Cardiac muscle cell (in vitro differentiated cells and primary cell): Measurements from ENCODE around the gene CHST8. TPM values are rescaled to one million over a fixed set of nuclear protein-coding genes. Genes with fewer than 3 reads are reported as not detected.

Experiments
- DNase-seq, 2 donors: peaks; one replicate each; pipeline versions ENCODE4 v3.0.0 to v3.0.0-alpha.2; 2010 to 2017; ENCODE audit warnings: low read depth in 1 of 2, low spot score in 1 of 2
- H3K27ac ChIP-seq: fragments of 200-600 bp; sonication (generic); 2 replicates; pipeline ENCODE4 v1.5.1; 2016
- H3K27me3 ChIP-seq: fragments of 200-600 bp; sonication (generic); 2 replicates; pipeline ENCODE4 v1.6.0; 2016; ENCODE audit warnings: control low read depth
- H3K36me3 ChIP-seq: fragments of 200-600 bp; sonication (generic); 2 replicates; pipeline ENCODE4 v1.5.1; 2016; ENCODE audit warnings: control low read depth
- H3K4me1 ChIP-seq: fragments of 200-600 bp; sonication (generic); 2 replicates; pipeline ENCODE4 v1.8.1; 2017; ENCODE audit warnings: low read depth, mild to moderate bottlenecking, mixed run types
- H3K4me3 ChIP-seq: fragments of 200-600 bp; sonication (generic); 2 replicates; pipeline ENCODE4 v1.5.1; 2016; ENCODE audit warnings: mild to moderate bottlenecking
- H3K9me3 ChIP-seq: fragments of 200-600 bp; sonication (generic); 2 replicates; pipeline ENCODE4 v1.5.1; 2017; ENCODE audit warnings: low read depth, mild to moderate bottlenecking, control low read depth
- CTCF ChIP-seq: IDR thresholded peaks from 2 replicates; pipeline ENCODE4 v1.5.1; 2012; ENCODE audit warnings: low read depth, mild to moderate bottlenecking, low read length
- polyA plus RNA-seq: library from polyadenylated mRNA; unstranded; fragments of >200 nt; fragmentation: Nextera tagmentation; extraction: Ambion mirVana; gene quantifications from 2 replicates; pipeline ENCODE4 v1.2.1, GENCODE V29; 2016
- total RNA-seq: library from RNA; depleted of rRNA; stranded (reverse); fragments of >200 nt; gene quantifications from 2 replicates; pipeline ENCODE4 v1.2.3, GENCODE V29; 2016

Gene CHST8
- total and polyA plus RNA-seq, 2 experiments from 2014 or later: 0.84 to 0.89 TPM

- no peak overlapping the region for H3K27ac ChIP-seq
- H3K9me3 ChIP-seq: no peaks in the 10 kb centered on the region
- H3K27me3 ChIP-seq: no peaks in the 10 kb centered on the region
- no peak overlapping the region for H3K4me3 ChIP-seq
- peaks cover 12% of the 10 kb centered on the region for H3K4me1 ChIP-seq
- no peak for DNase-seq
- H3K36me3 ChIP-seq: peaks cover 23% of the 10 kb centered on the region
- no peak for TF ChIP-seq CTCF
These were observed 180.2 kb downstream of the CHST8 start for GRCh38 chr19:33802001-33802400.

GRCh38 chr19:33802801-33803200 lies 181.0 kb downstream of the CHST8 start:
- Histone ChIP-seq H3K4me3 (no peak overlapping the region), H3K27me3 (no peaks in the 10 kb centered on the region), H3K36me3 (peaks cover 27% of the 10 kb centered on the region), H3K27ac (no peak overlapping the region), H3K4me1 (peaks cover 12% of the 10 kb centered on the region), H3K9me3 (no peaks in the 10 kb centered on the region)
- DNase-seq: no peak
- TF ChIP-seq CTCF: no peak

GRCh38 chr19:33803383-33803782 lies 181.6 kb downstream of the CHST8 start:
- peaks cover 27% of the 10 kb centered on the region for H3K36me3 ChIP-seq

GRCh38 chr19:33804021-33804799 lies 182.5 kb downstream of the CHST8 start:
- Histone ChIP-seq H3K9me3 (no peaks in the 10 kb centered on the region), H3K36me3 (peaks cover 31% of the 10 kb centered on the region), H3K27me3 (no peaks in the 10 kb centered on the region), H3K4me1 (peaks cover 8% of the 10 kb centered on the region), H3K27ac (no peak overlapping the region), H3K4me3 (no peak overlapping the region)
- no peak for TF ChIP-seq CTCF
- DNase-seq: peak in 1 of 2 donors; percentile 80

More at GRCh38 chr19:33803383-33803782, 181.6 kb downstream of the CHST8 start:
- Histone ChIP-seq H3K27ac (no peak overlapping the region), H3K9me3 (no peaks in the 10 kb centered on the region), H3K4me3 (no peak overlapping the region), H3K4me1 (peaks cover 12% of the 10 kb centered on the region), H3K27me3 (no peaks in the 10 kb centered on the region)
- no peak for TF ChIP-seq CTCF
- no peak for DNase-seq

GRCh38 chr19:33805313-33805712 lies 183.6 kb downstream of the CHST8 start:
- Histone ChIP-seq H3K4me1 (no peaks in the 10 kb centered on the region), H3K9me3 (no peaks in the 10 kb centered on the region), H3K27me3 (no peaks in the 10 kb centered on the region), H3K36me3 (peaks cover 33% of the 10 kb centered on the region), H3K4me3 (no peak overlapping the region), H3K27ac (no peak overlapping the region)
- no peak for TF ChIP-seq CTCF
- no peak for DNase-seq
